Suprapubic skin (tissue), 4 donors: ENCODE results near the gene SIRPD. TPM values are rescaled to one million over a fixed set of nuclear protein-coding genes. Genes with fewer than 3 reads are reported as not detected.

Experiments
- total RNA-seq, 4 donors: library from RNA; depleted of rRNA; stranded (reverse); fragments of >200 nt; gene quantifications; one replicate each; pipeline ENCODE4 v1.1.0, GENCODE V29; 2016

Gene SIRPD
- total RNA-seq, 4 donors from 2014 or later: not detected

Other genes starting within 250 kb of the SIRPD start
- gene SDCBP2, start 228.6 kb downstream of the SIRPD start, total RNA-seq: 100 to 1,000 TPM in 3 of 4 donors, 10 to 100 TPM in 1; 74.4 to 143 (median 115) TPM
- gene FKBP1A, start 164.7 kb downstream of the SIRPD start, total RNA-seq: 100 to 1,000 TPM in 3 of 4 donors, 10 to 100 TPM in 1; 100.0 to 151 (median 115) TPM
- 10 to 100 TPM; 55.0 to 75.3 (median 64.3) TPM for gene NSFL1C, start 90.9 kb downstream of the SIRPD start, total RNA-seq
- gene SIRPB2, start 66.3 kb downstream of the SIRPD start, total RNA-seq: 1 to 10 TPM in 3 of 4 donors, under 1 TPM in 1; 0.87 to 3.9 (median 1.3) TPM
- 1 to 10 TPM in 2 of 4 donors, under 1 TPM in 1, not detected in 1; 0.38 to 3.3 (median 1.0) TPM for gene SIRPB1, start 62.3 kb upstream of the SIRPD start, total RNA-seq
- gene SIRPG, start 100.1 kb upstream of the SIRPD start, total RNA-seq: not detected